ENCODE measurements around the gene USE1. TPM values are rescaled to one million over a fixed set of nuclear protein-coding genes. Genes with fewer than 3 reads are reported as not detected.

USE1 gene
- total and polyA plus RNA-seq, 2 of the 4 experiments (the other 2 are of a cell fraction), result 17.2 to 24.2 TPM

- Histone ChIP-seq H2AK9ac (replicated peaks; ENCODE audit: low read depth, low read length, poor library complexity) (peak overlapping the region; percentile 55), H3K27ac (ENCODE audit: insufficient read depth, low read length) (no peak overlapping the region), H3K36me3 (ENCODE audit: control insufficient read depth, insufficient read depth, low read length) (peaks cover 17% of the 10 kb centered on the region; the same call in 1 of the 2 replicates), H4K5ac (ENCODE audit: low read depth, low read length) (no peak overlapping the region), H2BK5ac (ENCODE audit: low read depth, low read length, poor library complexity, severe bottlenecking) (no peak overlapping the region), H3K9me3 (ENCODE audit: control insufficient read depth, insufficient read depth, low read length) (no peaks in the 10 kb centered on the region), H2AK5ac (ENCODE audit: low read depth, low read length) (no peak overlapping the region), H2BK20ac (ENCODE audit: low read depth, low read length) (no peak overlapping the region), H3K56ac (ENCODE audit: extremely low read depth, insufficient read depth, low read length) (no peak overlapping the region), H2AFZ (replicated peaks; ENCODE audit: low read length, poor library complexity) (no peak overlapping the region), H4K8ac (ENCODE audit: low read depth in 2 of 2, low read length in 2 of 2) (no peak overlapping the region), H4K20me1 (ENCODE audit: insufficient read depth, low read length) (no peaks in the 10 kb centered on the region), H3K79me1 (ENCODE audit: low read depth in 1 of 2, low read length in 2 of 2) (peaks cover 0 to 23% of the 10 kb centered on the region in 2 experiments; a peak in 2 of 4 replicates), H2BK15ac (ENCODE audit: low read depth, low read length) (no peak overlapping the region), H3K4ac (ENCODE audit: low read depth, low read length) (no peak overlapping the region), H3K4me2 (ENCODE audit: low read depth, low read length) (no peak overlapping the region), H3K27me3 (ENCODE audit: control insufficient read depth, insufficient read depth, low read length) (no peaks in the 10 kb centered on the region), H3K4me3 (ENCODE audit: insufficient read depth, low read depth, low read length) (no peak overlapping the region), H3K18ac (ENCODE audit: low read depth, low read length) (no peak overlapping the region), H3K4me1 (ENCODE audit: control insufficient read depth, insufficient read depth, low read length) (no peaks in the 10 kb centered on the region; the same call in 1 of the 2 replicates), H4K91ac (ENCODE audit: insufficient read depth, low read depth, low read length) (no peak overlapping the region), H3K23ac (ENCODE audit: low read depth, low read length) (no peak overlapping the region), H3K14ac (replicated peaks; ENCODE audit: low read depth, low read length) (no peak overlapping the region), H2BK120ac (ENCODE audit: low read depth, low read length) (no peak overlapping the region), H3K9ac (ENCODE audit: low read depth, low read length) (no peak overlapping the region), H3K9me1 (ENCODE audit: insufficient read depth, low read length) (no peaks in the 10 kb centered on the region)
- in situ Hi-C loops (cut with MboI; ENCODE audit: low sequenced_read_pairs), result no loop called here
- DNase-seq, result no peak
- ChIA-PET CTCF (no interaction called here), POLR2A (ENCODE audit: unreplicated experiment) (no interaction called here)
- 97% methylated on average over 6 of the region's 13 CpGs; no CpG with 5 or more reads in 1 of the 2 experiments for WGBS, 2 experiments (ENCODE audit: extremely low coverage in 2 of 2, insufficient read length in 1 of 2)
- intact Hi-C loops (cut with micrococcal nuclease), result no loop called here
- no TSS peak for BruUV-seq (replicated peaks)
- dilution Hi-C loops (cut with HindIII; ENCODE audit: low sequenced_read_pairs, unreplicated experiment), result no loop called here
- TF ChIP-seq BHLHE40 (IDR thresholded peaks at IDR 0.05; ENCODE audit: low read depth, low read length) (no peak), FOS (IDR thresholded peaks at IDR 0.05; ENCODE audit: low read depth, low read length) (no peak), MAFK (IDR thresholded peaks at IDR 0.05; ENCODE audit: low read depth, low read length) (no peak), USF2 (IDR thresholded peaks at IDR 0.05; ENCODE audit: low read depth, low read length) (no peak), RAD21 (IDR thresholded peaks at IDR 0.05; ENCODE audit: low read length) (no peak), CTCF (conservative IDR thresholded peaks at IDR 0.05; ENCODE audit: low read depth, low read length) (no peak), SMC3 (IDR thresholded peaks at IDR 0.05; ENCODE audit: low read depth, low read length) (no peak), RCOR1 (IDR thresholded peaks at IDR 0.05; ENCODE audit: insufficient replicate concordance, low read length) (no peak)
- ATAC-seq (ENCODE audit: low read depth), result no peak
These were observed 53.6 kb downstream of the USE1 start for GRCh38 chr19:17268754-17269153.

All from IMR-90 (cell line).